Uterus (tissue), 4 donors: ENCODE results near the gene EXOC4. TPM values are rescaled to one million over a fixed set of nuclear protein-coding genes. Genes with fewer than 3 reads are reported as not detected.

ENCODE experiments used
- DNase-seq, 2 donors: peaks; one replicate each; pipeline ENCODE4 v3.0.0-alpha.2; 2019 to 2020
- H3K27ac ChIP-seq, 2 donors: fragments of 200-600 bp; sonication (generic); 1 replicate in 1 of 2; 2 replicates in 1 of 2; pipeline ENCODE4 v1.5.1; 2016 to 2018
- H3K27me3 ChIP-seq, 2 donors: fragments of 200-600 bp; sonication (generic); one replicate each; pipeline ENCODE4 v1.5.1; 2018 to 2019; ENCODE audit warnings: control low read depth in 1 of 2
- H3K36me3 ChIP-seq, 2 donors: fragments of 200-600 bp; sonication (generic); one replicate each; pipeline ENCODE4 v1.5.1; 2019; ENCODE audit warnings: control low read depth in 1 of 2
- H3K4me1 ChIP-seq, 2 donors: fragments of 200-600 bp; sonication (generic); one replicate each; pipeline ENCODE4 v1.5.1; 2018 to 2019; ENCODE audit warnings: control low read depth in 1 of 2
- H3K4me3 ChIP-seq, 2 donors: fragments of 200-600 bp; sonication (generic); 1 replicate in 1 of 2; 2 replicates in 1 of 2; pipeline ENCODE4 v1.5.1; 2018 to 2019; ENCODE audit warnings: mild to moderate bottlenecking in 1 of 2
- H3K9me3 ChIP-seq, 2 donors: fragments of 200-600 bp; sonication (generic); one replicate each; pipeline ENCODE4 v1.5.1; 2019; ENCODE audit warnings: control low read depth in 1 of 2
- POLR2A ChIP-seq, 2 donors: fragments of 450-650 bp; IDR thresholded peaks; one replicate each; pipeline ENCODE4 v1.6.1; 2016; ENCODE audit warnings: antibody characterized with exemption in 2 of 2, mild to moderate bottlenecking in 1 of 2, moderate library complexity in 1 of 2
- intact Hi-C: fragments of 100-400 bp; cut with DNase I; formaldehyde crosslinking; loops from one replicate; pipeline ENCODE4 v1.15.1; 2023; ENCODE audit warnings: low total_unique reads
- total RNA-seq, 4 donors: library from RNA; depleted of rRNA in 3 of 4; stranded (reverse); fragments of >200 nt in 3 of 4; gene quantifications; one replicate each; pipeline versions ENCODE4 v1.1.0 to v1.2.4, GENCODE V29; 2014 to 2023
- TF ChIP-seq, protein P1 (sequence below), 4 experiments: fragments of 200-600 bp in 2 of 4; fragments of 450-650 bp in 2 of 4; sonication (generic) in 2 of 4; IDR thresholded peaks; one replicate each; pipeline ENCODE4 v1.5.1; 2016 to 2019; ENCODE audit warnings: antibody characterized with exemption in 4 of 4, mild to moderate bottlenecking in 2 of 4, moderate library complexity in 1 of 4
- donor health status: DM: yes; HTN: yes; CAD: no.

EXOC4 gene
- total RNA-seq, 4 donors from 2014 or later = 27.2 to 126 (median 65.4) TPM

DNA sequence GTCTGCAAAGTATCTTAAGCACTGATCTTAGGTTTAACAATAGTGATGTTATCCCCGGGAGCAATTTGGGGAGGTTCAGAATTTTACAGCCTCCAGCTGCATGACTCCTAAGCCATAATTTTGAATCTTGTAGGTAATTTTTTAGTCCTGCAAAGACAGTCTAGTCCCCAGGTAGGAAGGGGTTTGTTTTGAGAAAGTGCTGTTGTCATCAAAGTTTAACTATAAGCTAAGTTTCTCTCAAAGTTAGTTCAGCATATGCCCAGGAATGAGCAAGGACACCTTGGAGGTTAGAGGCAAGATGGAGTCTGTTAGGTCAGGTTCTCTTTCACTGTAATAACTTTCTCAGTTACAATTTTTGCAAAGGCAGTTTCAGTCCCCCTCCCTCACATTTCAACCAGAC, 795.3 kb downstream of the EXOC4 start:
- intact Hi-C loops = no loop called here
- TF ChIP-seq, protein P1, sequence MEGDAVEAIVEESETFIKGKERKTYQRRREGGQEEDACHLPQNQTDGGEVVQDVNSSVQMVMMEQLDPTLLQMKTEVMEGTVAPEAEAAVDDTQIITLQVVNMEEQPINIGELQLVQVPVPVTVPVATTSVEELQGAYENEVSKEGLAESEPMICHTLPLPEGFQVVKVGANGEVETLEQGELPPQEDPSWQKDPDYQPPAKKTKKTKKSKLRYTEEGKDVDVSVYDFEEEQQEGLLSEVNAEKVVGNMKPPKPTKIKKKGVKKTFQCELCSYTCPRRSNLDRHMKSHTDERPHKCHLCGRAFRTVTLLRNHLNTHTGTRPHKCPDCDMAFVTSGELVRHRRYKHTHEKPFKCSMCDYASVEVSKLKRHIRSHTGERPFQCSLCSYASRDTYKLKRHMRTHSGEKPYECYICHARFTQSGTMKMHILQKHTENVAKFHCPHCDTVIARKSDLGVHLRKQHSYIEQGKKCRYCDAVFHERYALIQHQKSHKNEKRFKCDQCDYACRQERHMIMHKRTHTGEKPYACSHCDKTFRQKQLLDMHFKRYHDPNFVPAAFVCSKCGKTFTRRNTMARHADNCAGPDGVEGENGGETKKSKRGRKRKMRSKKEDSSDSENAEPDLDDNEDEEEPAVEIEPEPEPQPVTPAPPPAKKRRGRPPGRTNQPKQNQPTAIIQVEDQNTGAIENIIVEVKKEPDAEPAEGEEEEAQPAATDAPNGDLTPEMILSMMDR (IDR thresholded peaks at IDR 0.05) = no peak
- no peak for TF ChIP-seq POLR2A (IDR thresholded peaks at IDR 0.05)

DNA sequence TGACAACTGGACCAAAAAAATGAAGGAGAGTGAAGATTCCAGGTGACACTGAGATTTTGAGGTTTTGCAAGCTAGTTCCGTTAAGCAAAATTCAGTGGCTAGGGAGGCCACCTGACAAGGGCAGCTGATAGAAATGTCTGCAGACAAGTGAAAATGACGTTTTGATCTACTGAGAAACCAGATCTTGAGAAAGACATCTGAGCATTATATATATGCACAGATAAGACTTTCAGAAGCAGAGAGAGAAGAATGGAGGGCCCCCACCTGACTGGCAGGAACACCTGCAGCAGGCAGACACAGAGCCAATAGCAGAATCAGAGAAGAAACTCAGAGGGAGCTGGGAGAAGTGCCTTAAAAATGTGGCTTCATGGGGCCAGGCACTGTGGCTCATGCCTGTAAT, 798.1 kb downstream of the EXOC4 start:
- Histone ChIP-seq H3K36me3 (no peaks in the 10 kb centered on the region), H3K9me3 (no peaks in the 10 kb centered on the region), H3K4me3 (no peak overlapping the region), H3K4me1 (no peaks in the 10 kb centered on the region), H3K27ac (no peak overlapping the region), H3K27me3 (no peaks in the 10 kb centered on the region)
- intact Hi-C loops = no loop called here
- no peak for TF ChIP-seq POLR2A (IDR thresholded peaks at IDR 0.05)
- TF ChIP-seq, protein P1 (IDR thresholded peaks at IDR 0.05) = no peak
- DNase-seq = no peak

More for the DNA sequence above, 795.3 kb downstream of the EXOC4 start:
- Histone ChIP-seq H3K36me3 (no peaks in the 10 kb centered on the region), H3K9me3 (no peaks in the 10 kb centered on the region), H3K27ac (no peak overlapping the region), H3K4me3 (no peak overlapping the region), H3K4me1 (no peaks in the 10 kb centered on the region), H3K27me3 (no peaks in the 10 kb centered on the region)
- no peak for DNase-seq

DNA sequence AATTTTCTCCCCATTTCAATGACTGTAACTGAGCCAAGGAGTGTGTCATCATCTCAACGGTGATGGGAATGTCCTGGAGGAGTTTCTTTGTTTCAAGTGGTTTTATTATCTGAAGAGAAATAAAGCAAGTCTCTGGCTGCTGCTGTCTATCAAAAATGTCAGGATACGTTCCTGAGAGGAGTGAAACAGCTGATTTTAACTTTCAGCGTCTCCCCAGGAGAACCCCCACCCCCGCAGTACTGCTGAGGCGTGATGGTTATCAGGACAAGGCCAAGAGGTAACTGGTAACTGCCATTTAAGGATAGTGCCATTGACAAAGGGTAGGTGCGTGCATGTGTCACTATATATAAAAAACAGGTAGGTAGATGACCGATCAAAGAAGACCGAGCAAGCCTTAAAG, 803.9 kb downstream of the EXOC4 start:
- TF ChIP-seq, protein P1 (IDR thresholded peaks at IDR 0.05) = no peak
- Histone ChIP-seq H3K4me3 (no peak overlapping the region), H3K27ac (no peak overlapping the region), H3K9me3 (no peaks in the 10 kb centered on the region), H3K27me3 (no peaks in the 10 kb centered on the region), H3K36me3 (no peaks in the 10 kb centered on the region), H3K4me1 (no peaks in the 10 kb centered on the region)
- intact Hi-C loops = no loop called here
- no peak for DNase-seq

DNA sequence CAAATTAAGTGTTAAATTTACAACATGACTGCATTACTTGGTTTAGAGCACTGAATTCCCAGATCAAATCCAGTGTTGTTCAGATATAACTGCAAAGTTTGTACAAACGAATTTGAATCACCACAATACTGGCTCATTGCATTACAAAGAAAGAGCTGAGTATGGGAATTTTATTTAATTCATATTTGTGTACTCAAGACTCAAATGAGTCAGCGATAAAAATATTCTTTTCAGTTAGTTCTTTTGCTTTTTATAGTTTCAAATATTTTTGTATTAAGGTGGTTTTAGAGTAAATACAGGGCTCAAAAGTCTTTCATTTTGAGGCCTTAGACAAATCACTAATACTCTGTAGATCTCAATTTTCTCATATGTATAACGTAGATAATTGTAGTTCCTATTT, 805.6 kb downstream of the EXOC4 start:
- no peak for TF ChIP-seq POLR2A (IDR thresholded peaks at IDR 0.05)
- TF ChIP-seq, protein P1 (IDR thresholded peaks at IDR 0.05) = no peak
- no peak overlapping the region for H3K27ac ChIP-seq
- no peak overlapping the region for H3K4me3 ChIP-seq
- H3K36me3 ChIP-seq = no peaks in the 10 kb centered on the region
- H3K9me3 ChIP-seq = no peaks in the 10 kb centered on the region
- intact Hi-C loops = no loop called here
- H3K27me3 ChIP-seq = no peaks in the 10 kb centered on the region
- DNase-seq = no peak
- H3K4me1 ChIP-seq = no peaks in the 10 kb centered on the region

DNA sequence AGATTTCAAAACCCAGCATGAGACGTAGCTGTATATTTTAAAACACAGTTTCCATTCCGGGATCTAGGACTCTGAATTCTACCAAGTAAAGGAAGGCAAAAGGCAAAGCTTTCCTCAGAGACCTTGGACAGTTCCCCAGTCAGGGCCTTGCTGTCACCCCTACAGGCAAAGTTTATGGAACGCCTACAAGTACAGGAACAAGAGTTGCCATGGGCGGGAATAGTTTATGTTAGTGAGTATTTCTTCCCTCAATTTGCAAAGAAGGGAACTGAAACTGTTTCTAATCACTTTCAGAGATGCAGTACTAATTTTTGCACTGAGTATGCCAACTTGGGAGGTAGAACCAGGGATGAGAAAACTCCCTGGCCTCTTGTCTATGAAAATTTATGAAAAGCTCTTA, 806.1 kb downstream of the EXOC4 start:
- Histone ChIP-seq H3K4me1 (no peaks in the 10 kb centered on the region), H3K36me3 (no peaks in the 10 kb centered on the region), H3K27me3 (no peaks in the 10 kb centered on the region), H3K4me3 (no peak overlapping the region), H3K9me3 (no peaks in the 10 kb centered on the region), H3K27ac (no peak overlapping the region)
- TF ChIP-seq, protein P1 (IDR thresholded peaks at IDR 0.05) = no peak
- TF ChIP-seq POLR2A (IDR thresholded peaks at IDR 0.05) = no peak
- intact Hi-C loops = no loop called here
- no peak for DNase-seq
